ENCODE data around the gene RAP1GDS1. TPM values are rescaled to one million over a fixed set of nuclear protein-coding genes. Genes with fewer than 3 reads are reported as not detected.
A peak's percentile ranks its signal among the peaks of the same experiment; 100 is the strongest.

The RAP1GDS1 gene
- 49.4 TPM for total RNA-seq (ENCODE audit: insufficient read depth, low replicate concordance)

DNA sequence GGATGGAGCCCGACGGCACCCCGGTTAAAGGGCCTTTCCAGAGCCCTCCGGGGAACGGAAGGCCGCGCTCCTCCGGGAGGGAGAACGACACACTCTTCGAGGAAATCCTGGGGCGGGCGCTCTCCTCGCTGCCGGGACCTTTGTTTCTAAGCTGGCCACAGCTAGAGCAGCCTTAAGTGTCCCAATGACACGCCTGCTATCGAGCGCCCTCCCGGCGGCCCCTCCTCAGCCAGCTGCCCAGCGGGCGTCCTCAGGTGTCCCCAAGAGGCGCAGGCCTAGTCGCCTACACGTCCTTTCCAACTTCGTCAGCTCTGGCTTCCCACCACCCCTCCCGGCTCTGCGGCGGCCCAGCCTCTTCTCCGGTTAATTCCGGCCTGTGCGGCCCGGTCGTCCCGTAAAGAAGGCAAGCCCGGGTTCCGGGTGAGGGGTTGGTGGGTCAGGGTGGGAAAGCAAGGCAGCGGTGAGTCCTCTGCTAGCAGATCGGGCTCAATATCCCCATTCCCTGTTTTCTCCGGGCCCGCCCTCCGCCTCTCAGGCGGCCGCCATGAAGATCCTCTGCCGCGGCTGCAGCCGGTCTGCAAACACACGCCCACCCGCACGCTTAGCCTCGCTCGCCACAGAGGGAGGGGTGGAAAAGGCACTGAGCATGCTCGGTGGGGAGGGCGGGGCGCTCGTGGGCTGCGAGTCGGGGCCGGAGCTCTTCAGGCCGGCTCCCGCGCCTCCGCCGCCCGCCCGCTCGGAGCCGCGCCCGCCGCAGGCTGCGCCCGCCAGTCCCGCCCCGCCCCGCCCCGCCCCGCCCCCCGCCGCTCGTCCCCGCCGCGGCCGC, at the start of gene RAP1GDS1:
Gene RAP1GDS1 (plus strand): TSS at position 806 of the 826 bp plus-strand sequence. CDS start 182 bp downstream, outside the sequence.
- DNase-seq (ENCODE audit: low spot score), result peak; percentile 98

DNA sequence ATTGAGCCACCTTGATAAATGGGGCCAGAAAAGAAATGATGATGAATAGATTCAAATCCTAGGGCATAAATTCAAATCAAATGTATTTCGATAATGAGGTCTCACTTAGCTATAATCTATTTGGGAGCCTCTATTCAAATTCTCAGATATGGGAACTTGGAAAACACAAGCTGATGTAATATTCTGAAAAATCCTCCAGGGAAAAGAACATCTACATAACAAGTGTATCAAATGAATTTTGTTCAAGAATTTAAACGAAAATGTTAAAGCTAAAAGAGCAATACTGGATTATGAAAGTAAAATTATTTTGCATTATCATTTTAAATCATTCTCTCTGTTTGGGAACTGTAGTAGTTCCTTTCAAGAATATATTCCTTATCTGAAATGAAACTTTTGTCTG, 38.9 kb upstream of the RAP1GDS1 start:
- DNase-seq (ENCODE audit: low spot score), result no peak

DNA sequence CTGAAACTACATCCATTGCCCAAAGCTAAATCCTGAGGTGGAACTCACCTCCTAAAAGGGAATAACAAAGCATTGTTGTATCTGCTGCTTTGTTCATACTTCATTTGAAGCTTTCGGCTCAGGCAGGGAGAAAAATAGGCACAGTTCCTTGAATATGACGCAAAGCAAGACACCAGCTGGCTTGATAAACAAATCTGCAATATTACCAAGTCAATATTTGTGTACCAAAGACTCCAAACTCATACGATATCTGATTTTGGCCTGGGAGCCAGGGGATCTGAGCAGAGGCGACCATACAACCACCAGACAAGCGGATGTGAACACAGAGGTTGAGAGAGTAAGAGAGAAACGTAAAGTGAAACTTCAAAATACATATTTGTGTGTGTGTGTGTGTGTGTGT, 34.8 kb upstream of the RAP1GDS1 start:
- no peak for DNase-seq (ENCODE audit: low spot score)

- no peak for DNase-seq (ENCODE audit: low spot score)
Measured at GRCh38 chr4:98230961-98231360, 30.2 kb upstream of the RAP1GDS1 start.

DNA sequence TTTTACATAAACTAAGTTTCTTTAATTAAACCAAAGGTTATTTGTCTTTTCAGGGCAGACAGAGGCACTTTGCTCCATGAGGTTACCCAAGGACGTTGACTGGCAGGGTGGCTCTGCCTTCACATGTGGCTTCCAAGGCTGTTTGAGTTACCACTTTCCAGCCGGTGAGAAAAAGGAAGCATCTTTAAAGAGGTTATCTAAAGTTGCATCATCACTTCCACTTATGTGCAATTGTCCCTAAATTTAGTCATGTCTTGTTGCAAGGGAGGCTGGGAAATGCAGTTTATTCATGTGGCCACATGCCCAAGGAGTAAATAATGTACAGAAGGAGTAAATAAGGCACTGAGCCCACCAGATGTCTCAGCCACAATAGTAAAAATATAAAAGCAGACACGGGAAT, 29.0 kb upstream of the RAP1GDS1 start:
- DNase-seq (ENCODE audit: low spot score), result peak; percentile 2

GRCh38 chr4:98237204-98237603, 24.0 kb upstream of the RAP1GDS1 start:
- DNase-seq (ENCODE audit: low spot score), result no peak

DNA sequence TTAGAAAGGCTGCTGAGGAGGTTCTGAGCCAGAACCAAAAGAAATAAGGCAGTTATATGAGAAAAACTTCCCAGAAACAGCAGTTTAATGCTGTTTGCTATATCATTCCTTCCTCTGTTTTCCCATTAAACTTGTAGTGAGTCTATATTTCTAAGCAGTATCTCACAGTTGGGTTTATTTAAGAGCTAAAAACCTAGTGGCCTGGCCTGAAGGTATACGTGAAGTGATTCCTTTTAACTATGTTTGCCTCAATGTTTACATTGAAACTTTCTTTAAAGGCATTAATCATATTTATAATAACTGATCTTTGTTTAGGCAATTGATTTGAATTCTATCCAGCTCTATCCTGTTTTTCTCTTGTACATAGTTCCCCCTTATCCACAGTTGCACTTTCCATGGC, 19.1 kb upstream of the RAP1GDS1 start:
- DNase-seq (ENCODE audit: low spot score), result no peak

DNA sequence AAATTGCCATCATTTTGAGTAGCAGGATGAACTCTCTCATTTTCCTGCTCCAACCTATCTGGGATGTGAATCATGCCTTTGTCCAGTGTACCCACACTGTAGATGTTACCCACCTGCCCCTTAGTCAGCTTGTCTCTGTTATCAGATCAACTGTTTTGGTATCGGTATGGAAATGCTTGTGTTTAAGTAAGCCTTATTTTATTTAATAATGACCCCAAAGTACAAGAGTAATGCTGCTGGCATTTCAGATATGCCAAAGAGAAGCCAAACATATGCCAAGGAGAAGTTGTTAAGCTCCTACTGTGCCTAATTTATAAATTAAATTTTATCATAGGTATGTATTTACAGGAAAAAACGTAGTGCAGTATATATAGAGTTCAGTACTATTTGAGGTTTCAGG, 18.6 kb upstream of the RAP1GDS1 start:
- DNase-seq (ENCODE audit: low spot score), result no peak

- DNase-seq (ENCODE audit: low spot score), result no peak
Measured at GRCh38 chr4:98245226-98245625, 16.0 kb upstream of the RAP1GDS1 start.

- no peak for DNase-seq (ENCODE audit: low spot score)
Measured at GRCh38 chr4:98248934-98249333, 12.2 kb upstream of the RAP1GDS1 start.

DNA sequence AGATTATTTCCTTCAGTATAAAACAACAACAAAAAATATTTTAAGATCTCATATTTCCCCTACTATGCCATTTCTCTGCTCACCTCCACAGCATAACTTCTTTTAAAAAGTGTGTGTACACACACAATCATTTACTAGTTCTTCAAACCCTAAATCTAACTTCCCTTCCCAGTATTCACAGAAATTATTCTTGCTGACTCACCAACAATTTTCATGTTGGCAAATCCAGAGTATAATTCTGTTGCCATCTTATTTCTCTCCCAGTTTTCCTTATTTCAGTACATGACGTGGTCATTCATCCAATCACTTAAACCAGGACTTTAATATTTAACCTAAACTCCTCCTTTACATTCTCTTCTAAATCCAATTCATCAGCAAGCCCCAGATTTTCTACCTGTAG, 11.4 kb upstream of the RAP1GDS1 start:
- no peak for DNase-seq (ENCODE audit: low spot score)

- DNase-seq (ENCODE audit: low spot score), result no peak
Measured at GRCh38 chr4:98253499-98253898, 7.7 kb upstream of the RAP1GDS1 start.

DNA sequence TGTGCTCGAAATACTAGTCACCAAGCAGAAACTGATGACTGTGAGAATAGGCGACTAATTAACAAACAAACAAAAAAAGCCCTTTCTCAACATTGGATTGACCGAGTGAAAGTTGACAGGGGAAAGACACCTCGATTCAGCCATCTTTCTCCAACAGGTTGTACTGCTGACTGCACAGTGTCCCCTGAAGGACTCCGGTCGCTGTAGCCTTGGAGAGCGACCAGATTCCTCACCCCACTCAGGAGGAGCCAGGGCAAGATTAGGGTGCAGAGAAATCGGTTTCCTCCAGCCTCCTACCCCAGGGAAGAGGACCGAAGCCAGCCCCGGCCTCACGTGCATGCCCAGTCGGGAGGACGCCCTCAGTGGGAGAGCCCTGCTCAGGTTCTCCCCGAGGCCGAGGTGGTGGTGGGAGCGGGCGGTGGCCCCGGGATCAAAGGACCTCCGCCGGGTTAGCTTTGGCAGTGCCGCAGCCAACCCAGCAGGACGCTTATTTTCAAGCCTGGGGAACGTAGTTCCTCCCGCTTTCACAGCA, 1.1 kb upstream of the RAP1GDS1 start:
- no peak for DNase-seq (ENCODE audit: low spot score)

GRCh38 chr4:98261405-98262291, 464 bp downstream of the RAP1GDS1 start:
- DNase-seq (ENCODE audit: low spot score), result peak; percentile 63

DNA sequence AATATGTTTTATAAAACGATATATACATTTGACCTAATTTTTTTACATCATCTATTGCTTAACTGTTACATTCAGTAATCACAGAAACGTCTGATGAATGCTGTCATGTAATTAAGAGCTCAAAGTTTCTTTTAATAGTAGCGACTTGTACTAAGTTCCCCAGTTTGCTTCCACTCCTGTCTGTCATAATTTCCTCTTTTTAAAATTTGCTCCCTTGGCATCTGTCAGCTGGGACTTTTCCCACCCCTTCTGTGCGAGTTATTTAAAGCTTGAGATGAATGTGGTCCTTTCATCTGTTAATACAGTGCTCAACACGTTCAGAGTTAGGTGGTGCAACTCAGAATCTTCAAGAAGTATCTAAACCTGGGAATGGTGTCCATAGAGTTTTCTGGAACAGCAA, 1.2 kb downstream of the RAP1GDS1 start:
- DNase-seq (ENCODE audit: low spot score), result peak; percentile 16

GRCh38 chr4:98267498-98267897, 6.3 kb downstream of the RAP1GDS1 start:
- DNase-seq (ENCODE audit: low spot score), result no peak

DNA sequence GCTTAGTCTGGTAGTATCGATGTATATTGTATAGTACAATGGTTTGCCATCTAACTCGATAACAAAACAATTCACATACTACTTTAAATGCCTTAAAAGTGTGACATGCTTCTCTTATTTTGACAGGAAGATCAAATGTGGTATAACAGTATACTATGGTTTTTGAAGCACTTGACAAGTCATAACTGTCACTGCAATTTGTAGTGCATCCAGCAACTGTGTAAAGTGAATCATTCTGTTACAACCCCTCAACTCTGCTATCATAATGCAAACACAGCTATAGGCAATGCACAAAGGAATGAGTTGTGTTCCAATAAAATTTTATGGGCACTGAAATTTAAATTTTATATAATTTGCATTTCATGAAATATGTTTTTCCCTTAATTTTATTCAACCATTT, 14.0 kb downstream of the RAP1GDS1 start:
- no peak for DNase-seq (ENCODE audit: low spot score)

DNA sequence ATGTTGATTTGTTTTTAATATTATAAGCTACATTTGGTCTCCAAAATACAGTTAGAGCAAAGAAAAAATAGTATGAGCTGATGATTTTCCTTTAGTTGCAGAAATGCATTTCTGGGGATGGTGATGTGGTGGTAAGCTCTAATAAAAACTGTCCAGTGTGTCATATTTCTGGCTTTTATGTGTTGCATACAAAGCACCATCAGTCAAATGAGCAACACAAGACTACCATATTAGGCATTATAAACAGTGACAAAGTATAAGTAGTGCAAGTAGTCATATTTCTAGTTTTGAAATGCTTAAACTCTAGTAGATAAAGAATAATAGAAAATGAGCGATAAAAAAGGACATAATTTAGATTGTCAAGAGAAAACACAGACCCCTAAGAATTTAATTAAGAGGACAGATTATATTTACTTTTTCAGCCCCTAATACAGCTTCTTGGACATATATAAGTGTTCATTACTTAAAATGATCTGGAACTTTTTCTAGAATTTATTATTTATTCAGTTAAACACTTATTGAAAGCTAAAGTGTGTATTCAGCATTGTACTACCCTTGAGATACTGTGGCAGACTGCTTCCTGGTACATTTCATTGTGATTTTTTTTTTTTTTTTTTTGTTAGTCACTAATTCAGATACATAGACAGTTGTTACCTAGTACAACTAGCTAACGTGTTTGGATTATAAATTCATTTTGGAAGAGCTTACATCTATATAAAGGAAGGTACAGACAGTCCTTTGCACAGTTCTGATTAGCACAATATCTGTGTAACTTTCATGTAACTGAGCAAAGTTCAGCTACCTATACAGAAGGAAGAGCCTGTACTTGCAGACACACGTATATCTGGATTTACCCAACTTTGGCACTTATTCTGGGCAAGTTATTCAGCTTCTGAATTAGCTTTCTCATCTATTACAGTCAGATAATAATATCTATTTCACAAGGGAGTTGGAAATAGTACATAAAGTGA, 22.3 kb downstream of the RAP1GDS1 start:
- DNase-seq (ENCODE audit: low spot score), result peak; percentile 11

GRCh38 chr4:98284640-98285046, 23.5 kb downstream of the RAP1GDS1 start:
- no peak for DNase-seq (ENCODE audit: low spot score)

DNA sequence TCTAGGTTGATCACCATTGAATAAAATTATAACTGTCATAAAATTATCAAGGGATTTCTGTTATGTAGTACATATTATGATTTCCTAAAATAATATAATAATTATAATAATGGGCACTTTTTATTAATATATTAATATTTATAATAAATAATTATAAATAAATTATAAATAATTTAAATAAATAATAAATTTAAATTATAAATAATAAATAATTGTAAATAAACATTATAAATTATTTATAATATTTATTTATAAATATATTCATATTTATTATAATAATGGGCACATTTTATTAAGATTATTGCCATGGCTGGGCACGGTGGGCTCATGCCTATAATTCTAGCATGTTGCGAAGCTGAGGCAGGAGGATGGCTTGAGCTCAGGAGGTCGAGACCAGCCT, 24.5 kb downstream of the RAP1GDS1 start:
- no peak for DNase-seq (ENCODE audit: low spot score)

GRCh38 chr4:98287328-98287727, 26.1 kb downstream of the RAP1GDS1 start:
- DNase-seq (ENCODE audit: low spot score), result no peak

Data from umbilical cord (tissue), 2 donors.